Dedifferentiated amniotic fluid mesenchymal stem cell (primary cell): Measurements from ENCODE around the gene SH3RF3.

Experiments used
- DNase-seq: peaks from one replicate; pipeline ENCODE4 v3.0.0-alpha.2; 2016; ENCODE audit errors: extremely low spot score

Gene SH3RF3

GRCh38 chr2:109306190-109306589 is 177.2 kb downstream of the SH3RF3 start:
- DNase-seq: no peak

GRCh38 chr2:109311771-109312170 is 182.8 kb downstream of the SH3RF3 start:
- no peak for DNase-seq

GRCh38 chr2:109312902-109313301 is 183.9 kb downstream of the SH3RF3 start:
- no peak for DNase-seq

- DNase-seq: no peak
These were observed 184.3 kb downstream of the SH3RF3 start for GRCh38 chr2:109313343-109313742.

GRCh38 chr2:109316091-109316490 is 187.1 kb downstream of the SH3RF3 start:
- DNase-seq: no peak

- no peak for DNase-seq
These were observed 188.6 kb downstream of the SH3RF3 start for GRCh38 chr2:109317471-109318095.

GRCh38 chr2:109318150-109318948 is 189.3 kb downstream of the SH3RF3 start:
- DNase-seq: peak; percentile 84

GRCh38 chr2:109318949-109319342 is 189.9 kb downstream of the SH3RF3 start:
- DNase-seq: no peak

GRCh38 chr2:109320195-109320922 is 191.4 kb downstream of the SH3RF3 start:
- DNase-seq: no peak

GRCh38 chr2:109321570-109321969 is 192.6 kb downstream of the SH3RF3 start:
- no peak for DNase-seq

GRCh38 chr2:109322111-109322510 is 193.1 kb downstream of the SH3RF3 start:
- DNase-seq: peak; percentile 66

GRCh38 chr2:109322641-109323040 is 193.6 kb downstream of the SH3RF3 start:
- DNase-seq: no peak

- DNase-seq: peak; percentile 91
These were observed 195.9 kb downstream of the SH3RF3 start for GRCh38 chr2:109324861-109325260.

GRCh38 chr2:109325570-109325969 is 196.6 kb downstream of the SH3RF3 start:
- no peak for DNase-seq

- no peak for DNase-seq
These were observed 197.3 kb downstream of the SH3RF3 start for GRCh38 chr2:109326306-109326705.

- peak; percentile 58 for DNase-seq
These were observed 201.1 kb downstream of the SH3RF3 start for GRCh38 chr2:109330056-109330455.

- DNase-seq: no peak
These were observed 202.1 kb downstream of the SH3RF3 start for GRCh38 chr2:109331081-109331480.

- DNase-seq: peak; percentile 86
These were observed 203.2 kb downstream of the SH3RF3 start for GRCh38 chr2:109331896-109332848.

- no peak for DNase-seq
These were observed 203.9 kb downstream of the SH3RF3 start for GRCh38 chr2:109332880-109333279.

- no peak for DNase-seq
These were observed 204.6 kb downstream of the SH3RF3 start for GRCh38 chr2:109333414-109334210.
